Activated CD4-positive, alpha-beta T cell treated with anti-CD3 and anti-CD28 coated beads, Interleukin-10, Interleukin-2, amounts not matched to agents 100 ng/mL and 50 ng/mL, durations not matched to agents 16 hours and 8 hours (primary cell): Measurements from ENCODE around the gene SNX27.
"Not testable (repeated sequence)": the region's sequence is repeated elsewhere in the genome, so short reads cannot be mapped to it uniquely, and the experiment has no call there.

Source experiments
- DNase-seq: peaks from one replicate; pipeline ENCODE4 v3.0.0-alpha.2; 2020

Gene SNX27

GRCh38 chr1:151723726-151724370 is 112.0 kb downstream of the SNX27 start:
- DNase-seq: no peak

- no peak for DNase-seq
These were observed 116.6 kb downstream of the SNX27 start for GRCh38 chr1:151728151-151729054.

- no peak for DNase-seq
These were observed 117.5 kb downstream of the SNX27 start for GRCh38 chr1:151729157-151729965.

GRCh38 chr1:151729966-151730291 is 118.1 kb downstream of the SNX27 start:
- no peak for DNase-seq

- no peak for DNase-seq
These were observed 121.3 kb downstream of the SNX27 start for GRCh38 chr1:151733126-151733525.

- DNase-seq: not testable (repeated sequence)
These were observed 122.1 kb downstream of the SNX27 start for GRCh38 chr1:151733995-151734394.

GRCh38 chr1:151737026-151737425 is 125.2 kb downstream of the SNX27 start:
- no peak for DNase-seq

GRCh38 chr1:151737479-151737878 is 125.6 kb downstream of the SNX27 start:
- no peak for DNase-seq

GRCh38 chr1:151739590-151740355 is 127.9 kb downstream of the SNX27 start:
- DNase-seq: no peak

- no peak for DNase-seq
These were observed 129.7 kb downstream of the SNX27 start for GRCh38 chr1:151741516-151741915.
